ENCODE results near the gene LANCL1. TPM values are rescaled to one million over a fixed set of nuclear protein-coding genes. Genes with fewer than 3 reads are reported as not detected.

LANCL1 gene
- polyA plus RNA-seq, 1 of the 3 experiments (the other 2 are of a cell fraction), result 34.3 TPM

DNA sequence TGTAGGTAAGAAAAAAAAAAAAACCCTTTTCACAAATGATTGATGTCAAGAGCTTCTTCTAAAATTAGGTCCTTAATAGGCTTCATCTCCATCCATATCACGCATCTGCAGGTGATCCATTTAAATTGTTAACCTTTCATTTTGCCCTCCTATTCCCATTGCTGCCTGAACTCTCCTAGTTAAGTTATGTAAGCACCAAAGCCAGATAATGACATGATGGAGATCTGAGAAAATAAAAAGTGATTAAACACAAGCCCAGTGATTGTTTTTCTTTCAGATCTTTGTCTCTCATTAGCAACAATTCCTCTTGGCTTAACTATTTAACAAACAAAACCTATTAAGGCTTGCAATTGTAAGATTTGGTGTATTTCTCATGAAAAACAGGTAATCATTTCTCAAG lies 20.0 kb downstream of the LANCL1 start:
- CTCF ChIA-PET, result interaction anchor here (1.7 kb wide), 1 partner anchor 11 kb away, joined by 7 read pairs; no protein-coding TSS in a partner anchor
- no peaks in the 10 kb centered on the region for H3K9me2 ChIP-seq
- 84% methylated on average over 1 of the region's 1 CpG for WGBS (ENCODE audit: low lambda C conversion rate)

DNA sequence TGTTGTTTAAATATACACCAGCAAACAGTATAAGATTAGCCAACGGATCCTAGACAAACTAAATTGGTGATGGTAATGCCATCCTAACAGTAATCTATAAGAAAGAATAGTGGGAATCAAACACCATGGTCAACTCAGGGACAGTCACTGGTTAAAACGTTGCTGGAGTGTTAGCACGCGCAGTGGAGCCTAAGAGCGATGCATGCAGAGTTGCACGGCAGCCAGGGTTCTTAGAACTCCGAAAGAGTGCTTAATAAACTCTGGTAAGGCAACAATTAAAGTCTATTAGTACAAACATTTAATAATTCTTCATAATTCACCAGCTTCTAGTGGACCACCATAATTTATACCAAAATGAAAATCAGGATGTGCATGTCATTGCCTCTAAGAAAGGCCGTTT lies 22.2 kb downstream of the LANCL1 start:
- no peaks in the 10 kb centered on the region for H3K27me3 ChIP-seq (ENCODE audit: insufficient read depth)
- no peaks in the 10 kb centered on the region for H3F3A ChIP-seq (replicated peaks; ENCODE audit: insufficient read depth)
- no peak overlapping the region for H3K4me3 ChIP-seq (ENCODE audit: low read depth in 2 of 2, low read length in 1 of 2)
- peaks cover 0 to 11% of the 10 kb centered on the region in 2 experiments; a peak in 2 of 4 replicates for H3K4me1 ChIP-seq (ENCODE audit: control insufficient read depth in 1 of 2, insufficient read depth in 2 of 2, low read depth in 1 of 2, low read length in 1 of 2)
- no peaks in the 10 kb centered on the region for H3K9me3 ChIP-seq
- no peak for TF ChIP-seq YY1 (IDR thresholded peaks at IDR 0.05; ENCODE audit: low read depth)
- no peak for TF ChIP-seq CHD2 (IDR thresholded peaks at IDR 0.05; ENCODE audit: low read length, partially characterized antibody)
- TF ChIP-seq, protein P1, sequence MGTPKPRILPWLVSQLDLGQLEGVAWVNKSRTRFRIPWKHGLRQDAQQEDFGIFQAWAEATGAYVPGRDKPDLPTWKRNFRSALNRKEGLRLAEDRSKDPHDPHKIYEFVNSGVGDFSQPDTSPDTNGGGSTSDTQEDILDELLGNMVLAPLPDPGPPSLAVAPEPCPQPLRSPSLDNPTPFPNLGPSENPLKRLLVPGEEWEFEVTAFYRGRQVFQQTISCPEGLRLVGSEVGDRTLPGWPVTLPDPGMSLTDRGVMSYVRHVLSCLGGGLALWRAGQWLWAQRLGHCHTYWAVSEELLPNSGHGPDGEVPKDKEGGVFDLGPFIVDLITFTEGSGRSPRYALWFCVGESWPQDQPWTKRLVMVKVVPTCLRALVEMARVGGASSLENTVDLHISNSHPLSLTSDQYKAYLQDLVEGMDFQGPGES (IDR thresholded peaks at IDR 0.05; ENCODE audit: low read depth, low read length), result no peak
- no peak for TF ChIP-seq SIN3A (IDR thresholded peaks at IDR 0.05; ENCODE audit: borderline replicate concordance, low read depth, low read length)
- TF ChIP-seq, protein P2, sequence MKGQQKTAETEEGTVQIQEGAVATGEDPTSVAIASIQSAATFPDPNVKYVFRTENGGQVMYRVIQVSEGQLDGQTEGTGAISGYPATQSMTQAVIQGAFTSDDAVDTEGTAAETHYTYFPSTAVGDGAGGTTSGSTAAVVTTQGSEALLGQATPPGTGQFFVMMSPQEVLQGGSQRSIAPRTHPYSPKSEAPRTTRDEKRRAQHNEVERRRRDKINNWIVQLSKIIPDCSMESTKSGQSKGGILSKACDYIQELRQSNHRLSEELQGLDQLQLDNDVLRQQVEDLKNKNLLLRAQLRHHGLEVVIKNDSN (IDR thresholded peaks at IDR 0.05; ENCODE audit: borderline replicate concordance, low read depth), result no peak
- no peak for TF ChIP-seq RFX5 (IDR thresholded peaks at IDR 0.05; ENCODE audit: low read length)
- no peak for TF ChIP-seq JUND (IDR thresholded peaks at IDR 0.05)
- TF ChIP-seq RAD21 (IDR thresholded peaks at IDR 0.05; ENCODE audit: low read length), result no peak
- TF ChIP-seq FOSL2 (IDR thresholded peaks at IDR 0.05; ENCODE audit: borderline replicate concordance, low read depth), result no peak
- no peak for TF ChIP-seq RCOR1 (IDR thresholded peaks at IDR 0.05; ENCODE audit: low read length)
- H3K4me2 ChIP-seq, result no peak overlapping the region
- H3K9me2 ChIP-seq, result no peaks in the 10 kb centered on the region
- H3K36me3 ChIP-seq (replicated peaks in 1 of 2; ENCODE audit: control insufficient read depth in 1 of 2, insufficient read depth in 2 of 2, low read length in 1 of 2), result peaks cover 56 to 64% of the 10 kb centered on the region in 2 experiments
- H4K20me1 ChIP-seq (ENCODE audit: insufficient read depth), result no peaks in the 10 kb centered on the region
- CTCF ChIA-PET, result no interaction called here
- no peak overlapping the region for H3K27ac ChIP-seq (ENCODE audit: low read depth in 2 of 2, low read length in 1 of 2)
- WGBS (ENCODE audit: low lambda C conversion rate), result 81% methylated on average over 8 of the region's 8 CpGs
- H2AFZ ChIP-seq (ENCODE audit: low read depth), result no peak overlapping the region
- POLR2A ChIA-PET, result no interaction called here
- DNase-seq, result no peak
- H3K9ac ChIP-seq, result no peak overlapping the region
- H3K79me2 ChIP-seq (ENCODE audit: insufficient read depth), result peaks cover 19% of the 10 kb centered on the region; the same call in 1 of the 2 replicates

More for the DNA sequence above, 20.0 kb downstream of the LANCL1 start:
- Histone ChIP-seq H3K9me3 (no peaks in the 10 kb centered on the region), H3K27ac (ENCODE audit: low read depth in 2 of 2, low read length in 1 of 2) (peak overlapping the region in 1 of 2 experiments; percentile 48; a peak in 2 of 4 replicates), H2AFZ (ENCODE audit: low read depth) (no peak overlapping the region), H3K79me2 (ENCODE audit: insufficient read depth) (peaks cover under 1% of the 10 kb centered on the region; the same call in 1 of the 2 replicates), H3K4me2 (no peak overlapping the region), H3K36me3 (replicated peaks in 1 of 2; ENCODE audit: control insufficient read depth in 1 of 2, insufficient read depth in 2 of 2, low read length in 1 of 2) (peaks cover 54 to 77% of the 10 kb centered on the region in 2 experiments), H3K4me1 (ENCODE audit: control insufficient read depth in 1 of 2, insufficient read depth in 2 of 2, low read depth in 1 of 2, low read length in 1 of 2) (peaks cover 0 to 11% of the 10 kb centered on the region in 2 experiments; a peak in 3 of 4 replicates), H3K27me3 (ENCODE audit: insufficient read depth) (no peaks in the 10 kb centered on the region), H3K4me3 (ENCODE audit: low read depth in 2 of 2, low read length in 1 of 2) (no peak overlapping the region), H3K9ac (no peak overlapping the region), H4K20me1 (ENCODE audit: insufficient read depth) (no peaks in the 10 kb centered on the region), H3F3A (replicated peaks; ENCODE audit: insufficient read depth) (no peaks in the 10 kb centered on the region)
- peak; percentile 10 for DNase-seq
- TF ChIP-seq RCOR1 (IDR thresholded peaks at IDR 0.05; ENCODE audit: low read length) (peak; percentile 54; the same call in 1 of the 2 replicates), EP300 (IDR thresholded peaks at IDR 0.05; ENCODE audit: borderline replicate concordance in 1 of 2, low read depth in 1 of 2, low read length in 1 of 2) (peak in 1 of 2 experiments; percentile 54; a peak in 1 of 4 replicates), POLR2AphosphoS5 (IDR thresholded peaks at IDR 0.05; ENCODE audit: low read depth, low read length) (no peak), SIN3A (IDR thresholded peaks at IDR 0.05; ENCODE audit: borderline replicate concordance, low read depth, low read length) (no peak), TAF1 (IDR thresholded peaks at IDR 0.05; ENCODE audit: borderline replicate concordance, low read depth, low read length) (no peak), GATA2 (CRISPR knock-in tag; IDR thresholded peaks at IDR 0.05) (peak; percentile 91)
- TF ChIP-seq, protein P3, sequence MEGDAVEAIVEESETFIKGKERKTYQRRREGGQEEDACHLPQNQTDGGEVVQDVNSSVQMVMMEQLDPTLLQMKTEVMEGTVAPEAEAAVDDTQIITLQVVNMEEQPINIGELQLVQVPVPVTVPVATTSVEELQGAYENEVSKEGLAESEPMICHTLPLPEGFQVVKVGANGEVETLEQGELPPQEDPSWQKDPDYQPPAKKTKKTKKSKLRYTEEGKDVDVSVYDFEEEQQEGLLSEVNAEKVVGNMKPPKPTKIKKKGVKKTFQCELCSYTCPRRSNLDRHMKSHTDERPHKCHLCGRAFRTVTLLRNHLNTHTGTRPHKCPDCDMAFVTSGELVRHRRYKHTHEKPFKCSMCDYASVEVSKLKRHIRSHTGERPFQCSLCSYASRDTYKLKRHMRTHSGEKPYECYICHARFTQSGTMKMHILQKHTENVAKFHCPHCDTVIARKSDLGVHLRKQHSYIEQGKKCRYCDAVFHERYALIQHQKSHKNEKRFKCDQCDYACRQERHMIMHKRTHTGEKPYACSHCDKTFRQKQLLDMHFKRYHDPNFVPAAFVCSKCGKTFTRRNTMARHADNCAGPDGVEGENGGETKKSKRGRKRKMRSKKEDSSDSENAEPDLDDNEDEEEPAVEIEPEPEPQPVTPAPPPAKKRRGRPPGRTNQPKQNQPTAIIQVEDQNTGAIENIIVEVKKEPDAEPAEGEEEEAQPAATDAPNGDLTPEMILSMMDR (IDR thresholded peaks at IDR 0.05), result no peak
- POLR2A ChIA-PET, result no interaction called here

Data from SK-N-SH (cell line).